Measurements from ENCODE around the gene SDHC. TPM values are rescaled to one million over a fixed set of nuclear protein-coding genes. Genes with fewer than 3 reads are reported as not detected.

SDHC gene
- total RNA-seq, 2 donors from 2014 or later = 38.9 to 95.7 TPM

DNA sequence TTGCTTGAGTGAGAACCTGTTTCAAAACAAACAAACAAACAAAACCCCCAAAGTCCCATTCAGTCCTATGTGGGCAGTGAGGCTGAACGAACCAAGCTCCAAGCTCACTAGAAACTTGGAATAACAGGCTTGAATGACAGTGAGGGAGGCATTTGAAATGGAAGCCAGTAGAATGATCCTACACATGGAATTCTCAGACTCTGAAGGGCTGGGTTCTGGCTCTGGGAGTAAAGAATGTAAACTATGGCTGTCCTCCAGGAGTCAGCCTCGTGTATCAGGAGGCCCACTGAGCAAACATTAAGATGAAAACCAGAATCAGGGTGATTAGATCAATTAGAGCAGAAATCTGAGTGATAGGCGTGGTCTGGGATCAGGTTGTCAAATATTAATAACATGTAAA lies 40.8 kb upstream of the SDHC start:
- TF ChIP-seq, protein P1, sequence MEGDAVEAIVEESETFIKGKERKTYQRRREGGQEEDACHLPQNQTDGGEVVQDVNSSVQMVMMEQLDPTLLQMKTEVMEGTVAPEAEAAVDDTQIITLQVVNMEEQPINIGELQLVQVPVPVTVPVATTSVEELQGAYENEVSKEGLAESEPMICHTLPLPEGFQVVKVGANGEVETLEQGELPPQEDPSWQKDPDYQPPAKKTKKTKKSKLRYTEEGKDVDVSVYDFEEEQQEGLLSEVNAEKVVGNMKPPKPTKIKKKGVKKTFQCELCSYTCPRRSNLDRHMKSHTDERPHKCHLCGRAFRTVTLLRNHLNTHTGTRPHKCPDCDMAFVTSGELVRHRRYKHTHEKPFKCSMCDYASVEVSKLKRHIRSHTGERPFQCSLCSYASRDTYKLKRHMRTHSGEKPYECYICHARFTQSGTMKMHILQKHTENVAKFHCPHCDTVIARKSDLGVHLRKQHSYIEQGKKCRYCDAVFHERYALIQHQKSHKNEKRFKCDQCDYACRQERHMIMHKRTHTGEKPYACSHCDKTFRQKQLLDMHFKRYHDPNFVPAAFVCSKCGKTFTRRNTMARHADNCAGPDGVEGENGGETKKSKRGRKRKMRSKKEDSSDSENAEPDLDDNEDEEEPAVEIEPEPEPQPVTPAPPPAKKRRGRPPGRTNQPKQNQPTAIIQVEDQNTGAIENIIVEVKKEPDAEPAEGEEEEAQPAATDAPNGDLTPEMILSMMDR (IDR thresholded peaks at IDR 0.05) = no peak
- H3K4me3 ChIP-seq = no peak overlapping the region
- no peak for DNase-seq (ENCODE audit: low spot score)
- no peak for ATAC-seq (ENCODE audit: insufficient number of reproducible peaks, low FRiP score, low read depth)
- H3K27ac ChIP-seq = no peak overlapping the region
- H3K27me3 ChIP-seq (replicated peaks; ENCODE audit: insufficient read depth) = no peaks in the 10 kb centered on the region
- no peaks in the 10 kb centered on the region for H3K4me1 ChIP-seq (ENCODE audit: control insufficient read depth in 1 of 2, low read depth in 2 of 2)
- no peaks in the 10 kb centered on the region for H3K36me3 ChIP-seq
- no peaks in the 10 kb centered on the region for H3K9me3 ChIP-seq

DNA sequence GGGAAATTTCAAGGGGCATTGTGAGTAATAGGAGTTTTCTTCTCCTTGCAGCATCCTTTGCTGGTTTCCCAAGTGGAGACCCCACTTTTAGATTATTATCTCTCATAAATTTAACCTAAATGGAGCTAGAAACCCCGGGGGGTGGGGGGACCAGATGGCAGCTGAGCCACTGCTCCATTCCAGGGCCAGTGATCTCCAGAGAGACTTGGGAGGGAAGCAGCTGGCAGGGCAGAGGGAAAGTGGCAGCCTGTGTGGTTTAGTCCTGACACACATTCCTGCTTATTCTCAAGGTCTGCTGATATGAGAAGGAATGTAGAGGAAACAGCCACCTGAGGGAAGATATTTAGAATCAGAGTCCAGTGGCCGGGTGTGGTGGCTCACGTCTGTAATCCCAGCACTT lies 39.3 kb upstream of the SDHC start:
- H3K4me3 ChIP-seq = no peak overlapping the region
- H3K4me1 ChIP-seq (ENCODE audit: control insufficient read depth in 1 of 2, low read depth in 2 of 2) = no peaks in the 10 kb centered on the region
- no peaks in the 10 kb centered on the region for H3K36me3 ChIP-seq
- ATAC-seq (ENCODE audit: insufficient number of reproducible peaks, low FRiP score, low read depth) = no peak
- DNase-seq (ENCODE audit: low spot score) = no peak
- H3K27ac ChIP-seq = no peak overlapping the region
- H3K27me3 ChIP-seq (replicated peaks; ENCODE audit: insufficient read depth) = no peaks in the 10 kb centered on the region
- no peaks in the 10 kb centered on the region for H3K9me3 ChIP-seq
- TF ChIP-seq, protein P1 (IDR thresholded peaks at IDR 0.05) = no peak

- Histone ChIP-seq H3K4me1 (ENCODE audit: control insufficient read depth in 1 of 2, low read depth in 2 of 2) (no peaks in the 10 kb centered on the region), H3K27ac (no peak overlapping the region), H3K4me3 (no peak overlapping the region), H3K9me3 (no peaks in the 10 kb centered on the region), H3K36me3 (no peaks in the 10 kb centered on the region), H3K27me3 (replicated peaks; ENCODE audit: insufficient read depth) (no peaks in the 10 kb centered on the region)
- DNase-seq (ENCODE audit: low spot score) (no peak), ATAC-seq (ENCODE audit: insufficient number of reproducible peaks, low FRiP score, low read depth) (no peak)
- TF ChIP-seq, protein P1 (IDR thresholded peaks at IDR 0.05) = no peak
These were observed 31.2 kb upstream of the SDHC start for GRCh38 chr1:161282991-161283390.

DNA sequence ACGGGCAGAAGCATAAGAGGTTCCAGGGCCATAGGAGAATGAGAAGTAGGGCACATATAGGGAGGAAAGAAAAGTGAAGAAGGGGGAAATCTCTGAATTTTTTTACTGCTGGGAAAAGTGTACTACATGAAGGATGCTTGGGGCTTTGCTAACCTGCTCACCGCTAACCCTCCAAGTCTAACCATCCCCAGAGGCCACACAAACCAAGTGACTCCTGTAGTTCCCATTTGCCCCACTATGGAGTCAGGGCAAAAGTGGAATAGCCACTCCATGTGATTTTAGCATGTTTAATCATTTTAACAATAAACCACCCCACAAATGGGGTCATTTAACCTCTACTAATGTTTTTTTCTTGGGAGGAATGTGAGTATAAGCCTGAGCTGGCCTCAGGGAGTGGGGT lies 29.1 kb upstream of the SDHC start:
- TF ChIP-seq, protein P1 (IDR thresholded peaks at IDR 0.05) = no peak
- Histone ChIP-seq H3K36me3 (no peaks in the 10 kb centered on the region), H3K4me1 (ENCODE audit: control insufficient read depth in 1 of 2, low read depth in 2 of 2) (no peaks in the 10 kb centered on the region), H3K27ac (no peak overlapping the region), H3K4me3 (no peak overlapping the region), H3K27me3 (replicated peaks; ENCODE audit: insufficient read depth) (no peaks in the 10 kb centered on the region), H3K9me3 (no peaks in the 10 kb centered on the region)
- no peak for ATAC-seq (ENCODE audit: insufficient number of reproducible peaks, low FRiP score, low read depth)
- no peak for DNase-seq (ENCODE audit: low spot score)

- H3K9me3 ChIP-seq = no peaks in the 10 kb centered on the region
- no peaks in the 10 kb centered on the region for H3K27me3 ChIP-seq (replicated peaks; ENCODE audit: insufficient read depth)
- no peak overlapping the region for H3K27ac ChIP-seq
- DNase-seq (ENCODE audit: low spot score) (no peak), ATAC-seq (ENCODE audit: insufficient number of reproducible peaks, low FRiP score, low read depth) (no peak)
- TF ChIP-seq, protein P1 (IDR thresholded peaks at IDR 0.05) = no peak
- no peaks in the 10 kb centered on the region for H3K36me3 ChIP-seq
- no peak overlapping the region for H3K4me3 ChIP-seq
- no peaks in the 10 kb centered on the region for H3K4me1 ChIP-seq (ENCODE audit: control insufficient read depth in 1 of 2, low read depth in 2 of 2)
These were observed 28.7 kb upstream of the SDHC start for GRCh38 chr1:161285521-161285920.

Measured in thoracic aorta (tissue), 2 donors.